PFSK-1 (cell line): ENCODE data around the gene CFAP74.

Experiments
- POLR2AphosphoS5 ChIP-seq: IDR thresholded peaks from 2 replicates; pipeline ENCODE4 v1.6.1; 2012; ENCODE audit warnings: low read depth, mild to moderate bottlenecking, control low read depth, low read length, moderate library complexity
- SIN3A ChIP-seq: IDR thresholded peaks from 2 replicates; pipeline ENCODE4 v1.6.1; 2012; ENCODE audit warnings: mild to moderate bottlenecking, low read length, moderate library complexity, borderline replicate concordance; ENCODE audit not compliant: insufficient read depth
- TAF1 ChIP-seq: IDR thresholded peaks from 2 replicates; pipeline ENCODE4 v1.6.1; 2012; ENCODE audit warnings: low read length, control low read depth, borderline replicate concordance; ENCODE audit not compliant: insufficient read depth

- TF ChIP-seq POLR2AphosphoS5 (no peak), TAF1 (no peak), SIN3A (no peak)
Observed at GRCh38 chr1:1914971-1915692, 88.5 kb downstream of the CFAP74 start, which contains the start of gene CALML6.
